IPS-NIHi7 (cell line): ENCODE results near the gene C4A.
"Not testable (repeated sequence)": the region's sequence is repeated elsewhere in the genome, so short reads cannot be mapped to it uniquely, and the experiment has no call there.

Source experiments
- DNase-seq: peaks from one replicate; pipeline ENCODE4 v3.0.0; 2012; ENCODE audit warnings: mixed read lengths; ENCODE audit errors: extremely low spot score

The C4A gene

DNA sequence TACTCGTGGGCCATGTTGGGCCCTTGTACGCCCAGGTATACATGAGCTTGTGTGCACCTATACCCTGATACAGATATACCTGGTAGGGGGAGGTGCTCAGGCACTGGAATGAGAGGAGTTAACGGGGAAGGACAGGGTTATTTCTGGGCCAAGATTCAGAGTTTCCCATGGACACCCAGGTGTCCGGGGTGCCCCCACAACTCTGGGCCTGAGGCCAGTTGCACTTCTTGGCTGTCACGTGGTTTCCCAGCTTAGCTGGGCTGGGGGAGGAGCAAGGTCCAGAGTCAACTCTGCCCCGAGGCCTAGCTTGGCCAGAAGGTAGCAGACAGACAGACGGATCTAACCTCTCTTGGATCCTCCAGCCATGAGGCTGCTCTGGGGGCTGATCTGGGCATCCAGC is at the start of gene C4A:
C4A (plus strand) TSS at position 314 of the 400 bp plus-strand sequence; CDS start at position 365, 51 bp downstream.
- not testable (repeated sequence) for DNase-seq

DNA sequence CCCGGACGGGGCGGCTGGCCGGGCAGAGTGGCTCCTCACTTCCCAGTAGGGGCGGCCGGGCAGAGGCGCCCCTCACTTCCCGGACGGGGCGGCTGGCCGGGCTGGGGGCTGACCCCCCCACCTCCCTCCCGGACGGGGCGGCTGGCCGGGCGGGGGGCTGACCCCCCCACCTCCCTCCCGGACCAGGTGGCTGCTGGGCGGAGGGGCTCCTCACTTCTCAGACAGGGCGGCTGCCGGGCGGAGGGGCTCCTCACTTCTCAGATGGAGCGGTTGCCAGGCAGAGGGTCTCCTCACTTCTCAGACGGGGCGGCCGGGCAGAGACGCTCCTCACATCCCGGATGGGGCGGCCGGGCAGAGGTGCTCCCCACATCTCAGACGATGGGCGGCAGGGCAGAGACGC is 49.7 kb upstream of the C4A start:
- DNase-seq: not testable (repeated sequence)

DNA sequence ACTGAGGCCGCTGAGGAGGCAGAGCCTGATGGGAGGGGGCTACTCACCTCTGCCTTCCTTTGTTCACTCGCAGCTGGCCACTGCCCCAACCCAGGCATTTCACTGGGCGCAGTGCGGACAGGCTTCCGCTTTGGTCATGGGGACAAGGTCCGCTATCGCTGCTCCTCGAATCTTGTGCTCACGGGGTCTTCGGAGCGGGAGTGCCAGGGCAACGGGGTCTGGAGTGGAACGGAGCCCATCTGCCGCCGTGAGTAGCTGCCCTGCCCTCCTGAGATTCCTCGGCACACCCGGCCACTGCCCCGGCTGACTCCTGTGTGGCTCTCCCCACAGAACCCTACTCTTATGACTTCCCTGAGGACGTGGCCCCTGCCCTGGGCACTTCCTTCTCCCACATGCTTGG is 48.3 kb upstream of the C4A start:
- no peak for DNase-seq

DNA sequence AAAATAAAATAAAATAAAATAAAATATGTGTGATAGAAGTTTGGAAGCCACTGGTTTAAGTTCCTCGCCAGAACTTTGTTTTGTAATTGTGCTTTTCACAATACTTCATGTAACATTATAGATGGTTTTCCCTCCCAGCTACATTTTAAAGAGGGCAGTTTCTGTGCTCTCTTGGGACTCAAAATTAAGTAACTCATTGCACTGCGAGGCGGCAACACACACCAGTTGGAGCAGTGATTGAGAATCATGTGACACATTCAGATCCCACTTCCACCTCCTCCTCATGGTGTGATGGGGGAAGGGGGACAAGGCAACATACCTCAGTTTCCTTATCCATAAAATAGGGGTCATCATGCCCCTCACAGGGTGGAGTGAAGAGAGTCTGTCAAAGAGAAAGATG is 46.8 kb upstream of the C4A start:
- DNase-seq: no peak

DNA sequence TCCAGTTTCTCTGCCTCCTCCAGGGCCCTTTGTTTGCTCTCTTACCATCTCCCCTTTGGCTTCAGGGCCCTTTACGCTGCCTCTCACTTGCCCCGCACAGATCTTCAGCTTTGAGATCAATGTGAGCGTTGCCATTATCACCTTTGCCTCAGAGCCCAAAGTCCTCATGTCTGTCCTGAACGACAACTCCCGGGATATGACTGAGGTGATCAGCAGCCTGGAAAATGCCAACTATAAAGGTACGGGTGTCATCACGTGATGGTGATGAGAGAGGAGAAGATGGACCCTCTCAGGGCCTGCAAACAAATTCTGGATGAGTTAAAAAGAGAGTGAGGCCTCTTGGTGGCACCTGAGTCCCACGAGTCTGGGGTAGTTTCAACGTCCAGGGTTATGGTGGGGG is 46.0 kb upstream of the C4A start:
- DNase-seq: no peak

DNA sequence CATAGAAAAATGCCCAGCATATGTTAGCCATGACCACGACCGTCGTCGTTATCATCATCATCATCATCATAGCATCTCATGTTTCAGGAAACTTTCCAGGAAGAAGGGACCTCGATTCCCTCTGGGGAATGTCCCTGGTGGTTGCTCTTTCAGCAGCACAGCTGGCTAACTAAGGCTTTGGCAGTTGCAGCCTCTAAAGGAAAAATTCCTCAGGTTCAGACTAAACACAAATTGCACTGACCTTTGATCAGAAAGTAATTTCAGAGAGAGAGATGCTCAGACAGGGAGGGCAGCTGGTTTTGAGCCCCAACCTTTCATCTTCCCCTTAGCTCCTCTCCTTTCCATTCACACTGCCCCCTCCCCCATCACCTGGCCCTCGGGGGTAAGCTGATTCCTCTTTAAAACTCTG is 41.6 kb upstream of the C4A start:
- DNase-seq: no peak

DNA sequence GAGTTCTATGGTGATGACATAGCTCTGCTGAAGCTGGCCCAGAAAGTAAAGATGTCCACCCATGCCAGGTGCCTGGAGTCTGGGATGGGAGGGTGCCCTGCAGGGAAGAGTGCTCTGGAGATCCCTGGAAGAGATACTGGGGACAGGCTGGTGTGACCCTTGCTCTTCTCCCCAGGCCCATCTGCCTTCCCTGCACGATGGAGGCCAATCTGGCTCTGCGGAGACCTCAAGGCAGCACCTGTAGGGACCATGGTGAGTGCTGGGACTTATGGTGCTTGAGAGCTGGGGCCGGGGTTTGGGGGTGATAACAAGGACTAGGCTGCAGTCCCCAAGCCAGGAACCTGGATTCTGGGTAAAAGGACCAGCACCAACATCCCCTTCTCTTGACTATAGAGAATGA is 38.1 kb upstream of the C4A start:
- no peak for DNase-seq

DNA sequence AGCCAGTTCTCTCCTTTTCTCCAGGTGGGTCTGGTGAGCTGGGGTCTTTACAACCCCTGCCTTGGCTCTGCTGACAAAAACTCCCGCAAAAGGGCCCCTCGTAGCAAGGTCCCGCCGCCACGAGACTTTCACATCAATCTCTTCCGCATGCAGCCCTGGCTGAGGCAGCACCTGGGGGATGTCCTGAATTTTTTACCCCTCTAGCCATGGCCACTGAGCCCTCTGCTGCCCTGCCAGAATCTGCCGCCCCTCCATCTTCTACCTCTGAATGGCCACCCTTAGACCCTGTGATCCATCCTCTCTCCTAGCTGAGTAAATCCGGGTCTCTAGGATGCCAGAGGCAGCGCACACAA is 36.7 kb upstream of the C4A start:
- no peak for DNase-seq

DNA sequence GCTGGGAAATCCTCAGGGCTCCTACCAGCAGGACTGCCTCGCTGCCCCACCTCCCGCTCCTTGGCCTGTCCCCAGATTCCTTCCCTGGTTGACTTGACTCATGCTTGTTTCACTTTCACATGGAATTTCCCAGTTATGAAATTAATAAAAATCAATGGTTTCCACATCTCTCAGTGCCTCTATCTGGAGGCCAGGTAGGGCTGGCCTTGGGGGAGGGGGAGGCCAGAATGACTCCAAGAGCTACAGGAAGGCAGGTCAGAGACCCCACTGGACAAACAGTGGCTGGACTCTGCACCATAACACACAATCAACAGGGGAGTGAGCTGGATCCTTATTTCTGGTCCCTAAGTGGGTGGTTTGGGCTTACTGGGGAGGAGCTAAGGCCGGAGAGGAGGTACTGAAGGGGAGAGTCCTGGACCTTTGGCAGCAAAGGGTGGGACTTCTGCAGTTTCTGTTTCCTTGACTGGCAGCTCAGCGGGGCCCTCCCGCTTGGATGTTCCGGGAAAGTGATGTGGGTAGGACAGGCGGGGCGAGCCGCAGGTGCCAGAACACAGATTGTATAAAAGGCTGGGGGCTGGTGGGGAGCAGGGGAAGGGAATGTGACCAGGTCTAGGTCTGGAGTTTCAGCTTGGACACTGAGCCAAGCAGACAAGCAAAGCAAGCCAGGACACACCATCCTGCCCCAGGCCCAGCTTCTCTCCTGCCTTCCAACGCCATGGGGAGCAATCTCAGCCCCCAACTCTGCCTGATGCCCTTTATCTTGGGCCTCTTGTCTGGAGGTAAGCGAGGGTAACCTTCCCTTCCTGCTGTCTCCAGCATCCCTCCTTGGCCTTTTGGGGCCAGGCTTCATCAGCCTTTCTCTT is 36.1 kb upstream of the C4A start, which contains the start of gene CFB:
CFB (plus strand) TSS at position 589 of the 863 bp plus-strand sequence; CDS start at position 716, 127 bp downstream.
- peak; percentile 58 for DNase-seq

DNA sequence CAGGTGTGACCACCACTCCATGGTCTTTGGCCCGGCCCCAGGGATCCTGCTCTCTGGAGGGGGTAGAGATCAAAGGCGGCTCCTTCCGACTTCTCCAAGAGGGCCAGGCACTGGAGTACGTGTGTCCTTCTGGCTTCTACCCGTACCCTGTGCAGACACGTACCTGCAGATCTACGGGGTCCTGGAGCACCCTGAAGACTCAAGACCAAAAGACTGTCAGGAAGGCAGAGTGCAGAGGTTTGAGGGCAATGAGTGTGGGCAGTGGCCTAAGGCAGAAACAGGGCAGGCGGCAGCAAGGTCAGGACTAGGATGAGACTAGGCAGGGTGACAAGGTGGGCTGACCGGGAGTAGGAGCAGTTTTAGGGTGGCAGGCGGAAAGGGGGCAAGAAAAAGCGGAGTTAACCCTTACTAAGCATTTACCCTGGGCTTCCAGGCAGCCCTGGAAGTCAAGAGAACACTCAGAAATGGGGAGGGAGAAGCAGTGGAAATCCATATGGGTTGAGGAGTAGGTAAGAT is 35.4 kb upstream of the C4A start:
- DNase-seq: no peak

DNA sequence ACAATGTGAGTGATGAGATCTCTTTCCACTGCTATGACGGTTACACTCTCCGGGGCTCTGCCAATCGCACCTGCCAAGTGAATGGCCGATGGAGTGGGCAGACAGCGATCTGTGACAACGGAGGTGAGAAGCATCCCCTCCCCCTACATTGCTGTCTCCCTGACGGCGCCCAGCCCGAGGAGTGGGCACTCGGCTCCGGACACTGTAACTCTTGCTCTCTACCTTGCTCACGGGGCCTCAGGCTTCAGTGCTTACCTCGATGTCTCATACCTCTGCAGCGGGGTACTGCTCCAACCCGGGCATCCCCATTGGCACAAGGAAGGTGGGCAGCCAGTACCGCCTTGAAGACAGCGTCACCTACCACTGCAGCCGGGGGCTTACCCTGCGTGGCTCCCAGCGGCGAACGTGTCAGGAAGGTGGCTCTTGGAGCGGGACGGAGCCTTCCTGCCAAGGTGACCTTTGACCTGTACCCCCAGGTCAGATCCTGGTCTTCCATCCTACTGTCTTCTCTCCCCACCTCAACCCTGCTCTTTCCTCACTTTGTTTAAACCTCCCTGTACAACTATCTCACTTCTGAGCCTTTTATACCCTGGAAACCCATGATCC is 34.7 kb upstream of the C4A start:
- DNase-seq: no peak

DNA sequence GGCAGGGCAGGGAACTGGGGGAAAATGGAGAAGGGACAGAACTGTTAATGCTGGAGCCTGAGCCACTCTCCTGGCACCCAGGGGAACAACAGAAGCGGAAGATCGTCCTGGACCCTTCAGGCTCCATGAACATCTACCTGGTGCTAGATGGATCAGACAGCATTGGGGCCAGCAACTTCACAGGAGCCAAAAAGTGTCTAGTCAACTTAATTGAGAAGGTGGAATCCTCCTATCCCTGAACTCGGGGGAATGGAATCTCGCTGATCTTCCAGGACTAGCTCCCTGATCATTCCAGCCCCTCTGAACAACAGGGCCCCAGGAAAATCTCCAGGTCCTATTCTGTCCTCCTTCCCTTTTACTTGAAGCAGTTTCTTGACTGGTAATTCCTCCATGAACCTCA is 34.0 kb upstream of the C4A start:
- DNase-seq: no peak

DNA sequence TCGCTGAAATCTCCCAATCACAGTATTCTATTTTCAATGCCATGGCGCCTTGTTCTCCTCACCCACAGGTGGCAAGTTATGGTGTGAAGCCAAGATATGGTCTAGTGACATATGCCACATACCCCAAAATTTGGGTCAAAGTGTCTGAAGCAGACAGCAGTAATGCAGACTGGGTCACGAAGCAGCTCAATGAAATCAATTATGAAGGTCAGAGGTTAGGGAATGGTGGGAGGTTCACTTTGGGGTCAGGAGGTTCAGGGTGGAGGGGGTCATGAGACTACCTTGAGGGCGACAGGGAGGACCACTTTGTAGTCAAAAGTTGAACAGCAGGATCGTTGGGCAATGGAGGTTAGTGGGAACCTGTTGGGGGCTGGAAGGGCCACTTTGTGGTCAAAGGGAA is 33.6 kb upstream of the C4A start:
- DNase-seq: no peak

DNA sequence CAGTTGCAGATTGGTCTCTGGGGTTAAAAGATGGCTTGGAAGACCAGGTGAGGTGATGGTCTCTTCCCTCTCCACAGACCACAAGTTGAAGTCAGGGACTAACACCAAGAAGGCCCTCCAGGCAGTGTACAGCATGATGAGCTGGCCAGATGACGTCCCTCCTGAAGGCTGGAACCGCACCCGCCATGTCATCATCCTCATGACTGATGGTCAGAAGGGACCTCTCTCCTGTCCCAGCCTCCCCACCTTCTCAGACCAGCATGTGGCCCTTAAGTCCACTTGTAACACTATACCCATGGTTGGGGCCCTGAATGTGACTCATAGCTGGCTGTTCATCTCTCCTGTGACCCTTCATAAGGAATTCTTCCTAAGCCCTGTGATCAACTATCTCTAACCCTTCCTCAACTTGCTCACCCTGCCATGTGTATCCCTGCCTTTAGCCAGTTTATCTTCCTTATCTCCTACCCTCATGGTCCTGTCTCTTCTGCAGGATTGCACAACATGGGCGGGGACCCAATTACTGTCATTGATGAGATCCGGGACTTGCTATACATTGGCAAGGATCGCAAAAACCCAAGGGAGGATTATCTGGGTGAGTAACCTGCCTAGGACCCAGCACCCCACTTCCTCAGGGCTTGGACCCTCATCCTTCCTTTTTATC is 33.0 kb upstream of the C4A start:
- DNase-seq: no peak

DNA sequence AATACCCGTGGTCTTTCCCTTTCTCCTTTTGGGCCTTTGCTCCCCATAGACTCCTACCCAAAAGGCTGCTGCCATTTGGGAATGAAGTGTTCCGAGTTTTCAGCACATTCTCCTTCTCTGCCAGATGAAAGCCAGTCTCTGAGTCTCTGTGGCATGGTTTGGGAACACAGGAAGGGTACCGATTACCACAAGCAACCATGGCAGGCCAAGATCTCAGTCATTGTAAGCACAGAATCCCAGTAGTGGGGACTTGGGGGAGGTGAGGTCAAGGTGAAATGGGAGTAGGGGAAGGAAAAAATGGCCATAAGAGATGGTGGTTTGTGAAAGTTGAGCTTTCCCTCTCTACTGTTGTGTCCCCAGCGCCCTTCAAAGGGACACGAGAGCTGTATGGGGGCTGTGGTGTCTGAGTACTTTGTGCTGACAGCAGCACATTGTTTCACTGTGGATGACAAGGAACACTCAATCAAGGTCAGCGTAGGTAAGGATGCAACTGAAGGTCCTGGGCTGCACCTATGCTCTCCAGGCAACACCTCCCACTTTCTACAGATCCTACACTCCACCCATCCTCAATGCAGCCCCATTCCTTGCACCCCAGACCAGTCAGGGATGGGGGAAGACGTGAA is 31.8 kb upstream of the C4A start:
- no peak for DNase-seq

DNA sequence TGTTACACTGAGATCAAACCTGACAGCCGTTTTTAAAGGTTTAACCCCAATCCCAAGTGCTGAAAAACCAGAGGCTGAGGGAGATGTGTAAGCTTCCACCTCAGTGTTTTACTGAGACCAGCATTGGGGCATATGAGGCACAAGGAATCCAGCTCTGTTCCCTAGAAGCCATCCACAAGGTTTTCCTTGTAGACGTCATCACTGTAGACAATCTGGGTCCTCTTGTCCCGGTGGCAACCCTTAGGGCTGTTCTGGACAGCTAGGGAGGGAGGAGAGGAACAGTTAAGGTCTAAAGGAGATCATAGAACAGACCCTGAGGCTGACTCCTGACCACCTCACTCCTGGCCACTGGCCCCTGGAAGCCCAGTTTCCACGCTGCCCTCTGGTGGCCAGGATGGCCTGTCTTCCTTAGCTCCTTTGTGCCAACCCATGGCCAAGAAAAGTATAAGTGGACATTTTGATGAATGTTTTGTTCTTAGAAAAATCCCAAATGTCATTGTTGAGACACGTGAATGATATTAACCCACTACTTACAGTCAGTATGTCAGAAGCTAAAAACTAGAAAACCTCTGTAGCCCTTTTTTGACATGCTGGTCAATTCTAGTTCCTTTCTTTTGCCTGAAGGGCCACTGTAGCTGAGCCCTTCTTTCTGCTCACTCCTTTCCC is 29.6 kb upstream of the C4A start:
- peak; percentile 75 for DNase-seq

DNA sequence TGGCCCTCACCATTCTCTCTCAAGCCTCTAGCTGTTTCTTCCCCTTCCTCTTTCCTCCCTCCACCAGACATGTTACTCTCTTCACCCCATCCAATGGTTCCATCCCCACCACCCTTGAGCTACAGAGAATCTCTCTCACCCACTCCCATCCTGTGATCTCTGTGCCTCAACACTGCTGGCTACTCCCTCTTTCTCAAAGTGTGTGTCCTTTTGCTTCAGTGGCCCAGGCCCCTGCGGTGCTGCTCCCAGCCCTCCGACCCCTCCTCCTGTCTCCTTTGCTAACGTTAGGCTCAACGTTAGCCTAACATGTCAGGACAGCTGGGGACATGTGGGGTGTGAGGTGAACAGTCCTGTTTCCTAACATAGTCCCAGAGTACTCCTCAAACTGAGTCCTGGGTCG is 29.0 kb upstream of the C4A start:
- DNase-seq: no peak

DNA sequence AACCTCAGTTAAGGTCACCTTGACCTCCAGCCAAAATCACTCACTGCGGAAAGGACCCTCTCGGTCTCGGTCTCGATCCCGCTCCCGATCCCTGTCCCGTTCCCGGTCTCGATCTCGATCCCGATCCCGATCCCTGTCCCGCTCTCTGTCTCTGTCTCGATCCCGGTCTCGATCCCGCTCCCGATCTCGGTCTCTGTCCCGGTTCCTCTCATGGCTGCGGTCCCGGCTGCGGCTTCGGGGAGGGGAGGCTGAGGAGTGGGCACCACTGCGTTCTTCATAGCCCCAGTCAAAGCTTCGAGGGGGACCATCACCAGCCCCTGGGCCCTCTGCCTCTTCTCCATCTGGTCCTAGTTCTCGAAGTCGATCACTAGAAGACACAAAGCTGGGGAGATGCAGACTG is 27.3 kb upstream of the C4A start:
- DNase-seq: no peak

DNA sequence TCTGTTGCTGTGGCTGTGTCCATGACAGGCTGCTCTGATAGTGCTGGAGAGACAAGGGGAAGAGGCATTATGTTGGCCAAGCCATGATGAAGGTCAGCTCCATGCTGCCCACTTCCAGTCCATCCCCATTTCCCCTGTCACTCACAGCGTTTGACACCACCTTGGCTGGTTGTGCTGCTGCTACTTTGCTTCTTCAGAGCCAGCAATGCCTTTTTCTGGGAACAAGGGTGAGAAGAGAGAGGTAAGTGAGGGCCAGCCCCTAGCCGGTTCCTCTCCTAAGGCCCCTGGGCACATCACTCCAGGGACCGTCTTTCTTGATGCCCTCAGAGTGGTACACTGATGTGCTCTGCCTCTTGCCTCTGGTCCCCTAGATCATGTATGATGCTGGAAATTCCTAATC is 25.1 kb upstream of the C4A start:
- DNase-seq: no peak

DNA sequence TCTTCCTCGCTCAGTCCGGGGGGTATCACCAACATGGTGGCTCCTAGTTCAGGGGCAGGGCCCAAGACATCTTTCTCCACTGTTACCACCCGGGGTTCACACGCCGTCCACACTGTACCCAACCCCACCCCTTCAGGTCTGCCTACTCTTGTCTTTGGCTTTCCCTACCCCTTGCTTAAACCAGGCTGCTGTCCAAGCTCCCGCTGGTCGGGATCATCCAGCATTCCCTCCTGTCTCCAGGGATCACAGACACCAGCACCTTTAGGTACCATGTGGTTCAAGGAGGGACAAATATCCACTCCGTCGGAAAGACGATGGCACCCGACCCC is 23.5 kb upstream of the C4A start:
- DNase-seq: no peak
